ENCODE data around the gene FADS6. TPM values are rescaled to one million over a fixed set of nuclear protein-coding genes. Genes with fewer than 3 reads are reported as not detected.

Gene FADS6
- total RNA-seq, 3 donors from 2014 or later = 0.14 to 4.2 (median 1.1) TPM

DNA sequence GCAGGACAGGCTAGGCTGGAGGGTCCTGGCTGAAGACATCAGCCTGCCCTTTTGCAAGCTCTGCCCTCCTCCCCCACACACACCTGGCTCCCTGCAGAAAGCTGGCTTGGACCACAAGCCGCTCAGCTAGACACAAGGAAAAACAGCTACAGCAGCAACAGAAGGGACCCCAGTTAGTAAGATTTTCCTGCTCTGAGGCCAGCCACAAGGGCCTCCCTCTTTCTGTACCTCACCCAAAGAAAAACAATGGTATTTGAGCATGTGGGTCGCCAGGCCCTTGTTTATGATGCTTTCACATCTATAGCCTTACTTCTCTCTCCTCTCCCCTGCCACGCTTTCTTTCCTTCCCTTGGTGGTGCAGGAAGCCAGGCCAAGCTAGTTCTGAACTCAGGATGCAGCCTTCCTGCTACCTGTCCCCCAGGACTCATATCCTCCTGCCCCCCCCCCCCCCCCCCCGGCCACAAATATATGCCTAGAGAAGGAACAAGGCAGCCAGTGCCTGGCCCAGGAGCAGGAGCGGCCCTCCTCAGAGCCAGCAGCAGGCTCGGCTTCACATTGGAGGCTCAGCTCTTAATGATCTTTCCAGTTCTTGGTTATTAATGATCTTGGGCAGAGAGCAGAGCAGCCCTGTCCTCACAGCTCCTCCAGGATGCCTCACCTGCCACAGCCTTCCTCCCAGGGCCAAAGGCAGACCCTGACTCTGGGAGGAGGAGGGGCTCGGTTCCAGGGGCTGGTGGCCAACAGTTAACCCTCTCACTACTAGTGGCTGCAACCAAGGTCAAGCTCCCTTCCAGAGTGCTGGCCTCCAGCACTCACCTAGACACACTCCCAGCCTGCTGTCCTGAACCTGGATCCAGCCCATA lies 53.2 kb downstream of the FADS6 start:
- no peak for ATAC-seq
- intact Hi-C loops (cut with DNase I, micrococcal nuclease) = no loop called here
- DNase-seq = no peak
- no peaks in the 10 kb centered on the region for H3K9me3 ChIP-seq
- no peak overlapping the region for H3K4me3 ChIP-seq
- TF ChIP-seq, protein P1, sequence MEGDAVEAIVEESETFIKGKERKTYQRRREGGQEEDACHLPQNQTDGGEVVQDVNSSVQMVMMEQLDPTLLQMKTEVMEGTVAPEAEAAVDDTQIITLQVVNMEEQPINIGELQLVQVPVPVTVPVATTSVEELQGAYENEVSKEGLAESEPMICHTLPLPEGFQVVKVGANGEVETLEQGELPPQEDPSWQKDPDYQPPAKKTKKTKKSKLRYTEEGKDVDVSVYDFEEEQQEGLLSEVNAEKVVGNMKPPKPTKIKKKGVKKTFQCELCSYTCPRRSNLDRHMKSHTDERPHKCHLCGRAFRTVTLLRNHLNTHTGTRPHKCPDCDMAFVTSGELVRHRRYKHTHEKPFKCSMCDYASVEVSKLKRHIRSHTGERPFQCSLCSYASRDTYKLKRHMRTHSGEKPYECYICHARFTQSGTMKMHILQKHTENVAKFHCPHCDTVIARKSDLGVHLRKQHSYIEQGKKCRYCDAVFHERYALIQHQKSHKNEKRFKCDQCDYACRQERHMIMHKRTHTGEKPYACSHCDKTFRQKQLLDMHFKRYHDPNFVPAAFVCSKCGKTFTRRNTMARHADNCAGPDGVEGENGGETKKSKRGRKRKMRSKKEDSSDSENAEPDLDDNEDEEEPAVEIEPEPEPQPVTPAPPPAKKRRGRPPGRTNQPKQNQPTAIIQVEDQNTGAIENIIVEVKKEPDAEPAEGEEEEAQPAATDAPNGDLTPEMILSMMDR (IDR thresholded peaks at IDR 0.05) = no peak
- no peaks in the 10 kb centered on the region for H3K36me3 ChIP-seq (ENCODE audit: low read depth)
- H3K4me1 ChIP-seq (ENCODE audit: low read depth) = no peaks in the 10 kb centered on the region

DNA sequence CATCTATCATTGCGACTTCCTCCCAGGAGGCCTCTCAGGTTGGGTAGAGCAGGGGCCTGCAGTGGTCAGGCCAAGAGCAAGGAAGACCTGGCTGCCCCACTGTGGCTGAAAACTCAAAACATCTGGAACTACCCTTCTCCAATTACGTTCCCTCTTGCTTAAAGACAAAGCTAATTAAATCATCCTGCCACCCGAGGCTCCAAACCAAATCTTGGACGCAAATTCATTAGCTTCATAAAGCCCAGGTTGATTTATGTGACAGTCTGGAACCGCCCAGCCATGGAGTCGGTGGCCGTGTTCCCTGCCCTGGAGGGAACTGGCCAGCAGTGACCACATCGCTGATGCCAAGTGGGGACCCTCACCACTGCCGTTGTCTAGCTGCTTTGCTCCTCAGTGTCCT lies 55.2 kb downstream of the FADS6 start:
- TF ChIP-seq, protein P1 (IDR thresholded peaks at IDR 0.05) = no peak
- no peaks in the 10 kb centered on the region for H3K4me1 ChIP-seq (ENCODE audit: low read depth)
- ATAC-seq = no peak
- H3K4me3 ChIP-seq = no peak overlapping the region
- no peak for DNase-seq
- H3K9me3 ChIP-seq = no peaks in the 10 kb centered on the region
- H3K36me3 ChIP-seq (ENCODE audit: low read depth) = no peaks in the 10 kb centered on the region
- intact Hi-C loops (cut with DNase I, micrococcal nuclease) = no loop called here

DNA sequence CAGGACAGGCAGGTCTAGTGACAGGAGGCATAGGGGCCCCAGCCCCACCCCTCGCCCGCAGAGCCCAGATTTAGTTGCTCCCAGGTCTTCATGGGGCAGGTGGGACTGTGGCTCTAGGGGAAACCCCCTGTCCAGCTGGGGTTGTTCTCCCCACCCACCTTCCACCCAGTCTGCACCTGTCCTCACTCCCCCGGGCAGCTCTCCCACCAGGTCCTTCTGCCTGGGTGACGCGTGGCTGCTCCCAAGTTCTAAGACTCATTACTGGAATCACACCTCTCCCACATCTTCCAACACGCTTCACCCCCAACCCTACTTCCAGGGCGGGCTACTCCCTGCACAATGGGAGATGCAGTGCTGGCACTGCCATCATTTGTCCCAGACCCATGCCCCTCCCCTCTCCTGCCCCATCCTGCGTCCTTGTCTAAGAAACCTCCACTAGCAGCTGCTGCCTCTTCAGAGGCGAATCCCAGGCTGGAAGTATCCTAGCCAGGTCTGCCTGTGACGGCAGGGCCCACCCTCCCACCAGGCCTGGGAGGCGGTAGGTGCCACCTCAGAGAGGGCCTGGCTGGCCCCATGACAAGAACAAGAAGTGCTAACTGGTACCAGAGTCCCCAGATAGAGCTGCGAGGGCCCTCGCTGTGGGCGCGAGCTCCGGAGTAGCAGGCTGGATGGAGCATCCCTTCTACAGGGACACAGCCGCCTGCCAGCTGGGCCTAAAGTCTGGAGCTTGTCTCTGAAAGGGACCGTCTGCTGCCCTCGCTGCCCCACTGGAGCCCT lies 56.6 kb downstream of the FADS6 start:
- intact Hi-C loops (cut with DNase I, micrococcal nuclease) = no loop called here
- ATAC-seq (no peak), DNase-seq (no peak)
- Histone ChIP-seq H3K4me3 (no peak overlapping the region), H3K4me1 (ENCODE audit: low read depth) (no peaks in the 10 kb centered on the region), H3K36me3 (ENCODE audit: low read depth) (no peaks in the 10 kb centered on the region), H3K9me3 (no peaks in the 10 kb centered on the region)
- TF ChIP-seq, protein P1 (IDR thresholded peaks at IDR 0.05) = no peak

DNA sequence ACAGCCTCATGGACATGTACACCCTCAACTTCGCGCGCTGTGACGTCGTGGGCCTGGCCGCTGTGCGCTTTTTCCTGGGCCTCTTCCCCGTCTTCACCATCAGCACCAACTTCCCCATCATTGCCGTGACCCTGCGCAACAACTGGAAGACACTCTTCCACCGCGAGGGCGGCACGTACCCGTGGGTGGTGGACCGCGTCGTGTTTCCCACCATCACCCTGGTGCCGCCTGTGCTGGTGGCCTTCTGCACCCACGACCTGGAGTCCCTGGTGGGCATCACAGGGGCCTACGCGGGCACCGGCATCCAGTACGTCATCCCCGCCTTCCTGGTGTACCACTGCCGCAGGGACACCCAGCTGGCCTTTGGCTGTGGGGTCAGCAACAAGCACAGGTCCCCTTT lies 57.2 kb downstream of the FADS6 start:
- Histone ChIP-seq H3K36me3 (ENCODE audit: low read depth) (no peaks in the 10 kb centered on the region), H3K9me3 (no peaks in the 10 kb centered on the region), H3K4me3 (no peak overlapping the region), H3K4me1 (ENCODE audit: low read depth) (peaks cover 4% of the 10 kb centered on the region)
- TF ChIP-seq, protein P1 (IDR thresholded peaks at IDR 0.05) = no peak
- intact Hi-C loops (cut with DNase I, micrococcal nuclease) = no loop called here
- ATAC-seq = no peak
- no peak for DNase-seq

DNA sequence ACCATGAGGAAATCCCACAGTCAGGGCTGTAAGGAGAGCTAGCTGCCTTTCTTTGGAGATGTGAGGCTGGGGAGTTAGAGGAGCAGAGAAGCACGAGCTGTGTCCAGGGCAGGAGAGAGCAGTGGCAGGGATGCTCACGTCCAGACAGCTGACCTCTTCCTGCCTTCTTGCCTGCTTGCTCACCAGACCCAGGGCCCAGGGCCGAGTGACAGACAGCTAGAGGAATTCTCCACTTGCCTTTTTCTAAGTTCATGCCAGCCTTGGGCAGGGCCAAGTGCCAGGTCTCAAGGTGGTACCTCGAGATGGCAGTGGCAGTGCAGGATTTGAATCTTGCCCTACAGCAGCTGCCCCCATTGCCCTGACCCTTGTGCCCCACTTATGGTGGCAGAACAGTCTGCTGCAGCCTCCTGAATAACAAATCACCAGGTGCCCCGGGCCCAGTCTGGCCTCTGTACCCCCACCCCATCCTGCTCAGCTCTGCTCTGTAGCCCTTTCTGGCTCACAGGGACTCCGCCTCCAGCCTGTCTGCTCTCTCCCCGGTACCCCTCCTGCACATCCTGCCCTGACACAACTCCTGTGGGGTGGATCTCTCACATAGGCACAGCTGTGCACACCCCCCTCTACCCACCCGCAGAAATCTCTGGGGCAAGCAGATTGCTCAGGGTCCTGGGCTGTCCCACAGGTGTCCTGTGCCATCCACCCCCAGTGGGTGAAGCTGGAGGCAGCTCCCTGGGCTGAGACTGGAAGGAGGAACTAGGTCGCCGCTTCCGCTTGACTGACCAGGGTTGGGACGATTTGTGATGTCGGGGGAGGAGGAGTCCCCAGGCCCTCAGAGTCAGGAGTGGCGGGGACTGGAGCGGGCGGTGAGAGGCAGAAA lies 59.7 kb downstream of the FADS6 start:
- peak in 1 of 3 donors; percentile 44 for DNase-seq
- intact Hi-C loops (cut with DNase I, micrococcal nuclease) = no loop called here
- H3K4me3 ChIP-seq = no peak overlapping the region
- H3K4me1 ChIP-seq (ENCODE audit: low read depth) = peaks cover 4% of the 10 kb centered on the region
- peak; percentile 22 for ATAC-seq
- H3K36me3 ChIP-seq (ENCODE audit: low read depth) = no peaks in the 10 kb centered on the region
- TF ChIP-seq, protein P1 (IDR thresholded peaks at IDR 0.05) = no peak
- no peaks in the 10 kb centered on the region for H3K9me3 ChIP-seq

Measured in mucosa of descending colon (tissue), 3 donors.